HG02571 (cell line): Measurements from ENCODE around the gene LRFN3.
"Not testable (repeated sequence)": the region's sequence is repeated elsewhere in the genome, so short reads cannot be mapped to it uniquely, and the experiment has no call there.

Experiments used
- ATAC-seq: cut with Tn5 transposase; IDR thresholded peaks from one replicate; pipeline ENCODE4 v1.9.1; 2021; ENCODE audit warnings: mild to moderate bottlenecking, moderate library complexity; ENCODE audit not compliant: unreplicated experiment

Gene LRFN3

GRCh38 chr19:35938282-35939224 is 2.4 kb downstream of the LRFN3 start:
- ATAC-seq: no peak

- ATAC-seq: no peak
Measured at GRCh38 chr19:35939307-35940077, 3.3 kb downstream of the LRFN3 start.

- no peak for ATAC-seq
Measured at GRCh38 chr19:35940078-35940775, 4.1 kb downstream of the LRFN3 start.

- ATAC-seq: no peak
Measured at GRCh38 chr19:35940839-35941238, 4.7 kb downstream of the LRFN3 start.

- no peak for ATAC-seq
Measured at GRCh38 chr19:35942235-35942634, 6.1 kb downstream of the LRFN3 start.

GRCh38 chr19:35943321-35944301 is 7.4 kb downstream of the LRFN3 start:
- no peak for ATAC-seq

GRCh38 chr19:35944556-35944955 is 8.4 kb downstream of the LRFN3 start:
- ATAC-seq: no peak

GRCh38 chr19:35945121-35945790 is 9.1 kb downstream of the LRFN3 start:
- ATAC-seq: no peak

GRCh38 chr19:35946203-35946602 is 10.0 kb downstream of the LRFN3 start:
- ATAC-seq: no peak

GRCh38 chr19:35949131-35949530 is 13.0 kb downstream of the LRFN3 start:
- ATAC-seq: no peak

GRCh38 chr19:35955881-35956634 is 19.9 kb downstream of the LRFN3 start:
- no peak for ATAC-seq

GRCh38 chr19:35957411-35957810 is 21.2 kb downstream of the LRFN3 start:
- not testable (repeated sequence) for ATAC-seq

- no peak for ATAC-seq
Measured at GRCh38 chr19:35958660-35959039, 22.5 kb downstream of the LRFN3 start.

- ATAC-seq: no peak
Measured at GRCh38 chr19:35959040-35959967, 23.1 kb downstream of the LRFN3 start.

- ATAC-seq: no peak
Measured at GRCh38 chr19:35959968-35960320, 23.8 kb downstream of the LRFN3 start.

- ATAC-seq: no peak
Measured at GRCh38 chr19:35960432-35960972, 24.3 kb downstream of the LRFN3 start.

GRCh38 chr19:35963514-35963913 is 27.3 kb downstream of the LRFN3 start:
- no peak for ATAC-seq

GRCh38 chr19:35966771-35967170 is 30.6 kb downstream of the LRFN3 start:
- no peak for ATAC-seq
